NCI-H128 (cell line): Measurements from ENCODE around the gene RHEBL1.

Experiments used
- DNase-seq: peaks from one replicate; lab custom pipeline; 2025; ENCODE audit not compliant: unreplicated experiment; lab: John Stamatoyannopoulos, UW

RHEBL1 gene, protein sequence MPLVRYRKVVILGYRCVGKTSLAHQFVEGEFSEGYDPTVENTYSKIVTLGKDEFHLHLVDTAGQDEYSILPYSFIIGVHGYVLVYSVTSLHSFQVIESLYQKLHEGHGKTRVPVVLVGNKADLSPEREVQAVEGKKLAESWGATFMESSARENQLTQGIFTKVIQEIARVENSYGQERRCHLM

DNA sequence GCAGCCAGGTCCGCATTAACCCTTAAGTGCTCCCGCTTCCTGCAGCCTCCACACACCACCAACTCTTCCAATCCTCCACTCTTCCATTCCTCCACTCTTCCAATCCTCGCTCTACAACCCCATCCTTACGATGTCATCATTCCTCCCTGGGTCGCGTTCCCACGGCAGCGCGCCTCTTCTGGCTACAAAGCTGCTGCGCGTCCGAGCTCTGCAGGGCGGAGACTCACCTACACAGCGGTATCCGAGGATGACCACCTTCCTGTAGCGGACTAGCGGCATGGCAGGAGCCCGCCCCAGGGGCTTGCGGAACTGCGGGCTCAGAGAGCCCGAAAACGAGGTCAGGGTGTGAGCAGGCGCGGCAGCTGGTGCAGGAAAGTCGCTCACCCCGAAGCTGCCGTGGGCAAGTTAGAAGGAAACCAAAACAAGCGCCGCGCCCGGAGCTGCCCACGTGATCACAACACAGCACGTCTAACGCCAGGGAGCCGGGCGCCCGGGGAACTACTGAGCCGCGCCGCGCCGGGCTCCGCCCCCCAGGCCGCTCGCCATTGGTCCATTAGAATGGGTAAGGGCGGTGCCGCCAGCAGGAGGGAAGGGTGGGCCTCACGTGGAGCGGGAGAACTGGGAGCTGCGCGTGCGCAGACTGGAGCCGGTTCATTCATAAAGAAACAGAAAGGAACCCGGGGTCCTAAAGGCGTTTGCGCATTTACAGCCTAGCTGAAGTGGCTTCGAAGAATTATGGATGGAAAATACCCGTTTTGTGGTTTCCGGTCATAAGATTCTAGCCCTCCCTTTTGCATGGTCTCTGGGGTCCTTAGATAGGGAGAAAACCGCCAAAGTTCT is at the start of gene RHEBL1:
Gene RHEBL1 (minus strand): TSS at position 473 of the 840 bp plus-strand sequence. CDS start 194 bp downstream, at position 279.
- peak; percentile 94 for DNase-seq

- no peak for DNase-seq
Measured at GRCh38 chr12:49111206-49111605, 41.4 kb upstream of the RHEBL1 start.

DNA sequence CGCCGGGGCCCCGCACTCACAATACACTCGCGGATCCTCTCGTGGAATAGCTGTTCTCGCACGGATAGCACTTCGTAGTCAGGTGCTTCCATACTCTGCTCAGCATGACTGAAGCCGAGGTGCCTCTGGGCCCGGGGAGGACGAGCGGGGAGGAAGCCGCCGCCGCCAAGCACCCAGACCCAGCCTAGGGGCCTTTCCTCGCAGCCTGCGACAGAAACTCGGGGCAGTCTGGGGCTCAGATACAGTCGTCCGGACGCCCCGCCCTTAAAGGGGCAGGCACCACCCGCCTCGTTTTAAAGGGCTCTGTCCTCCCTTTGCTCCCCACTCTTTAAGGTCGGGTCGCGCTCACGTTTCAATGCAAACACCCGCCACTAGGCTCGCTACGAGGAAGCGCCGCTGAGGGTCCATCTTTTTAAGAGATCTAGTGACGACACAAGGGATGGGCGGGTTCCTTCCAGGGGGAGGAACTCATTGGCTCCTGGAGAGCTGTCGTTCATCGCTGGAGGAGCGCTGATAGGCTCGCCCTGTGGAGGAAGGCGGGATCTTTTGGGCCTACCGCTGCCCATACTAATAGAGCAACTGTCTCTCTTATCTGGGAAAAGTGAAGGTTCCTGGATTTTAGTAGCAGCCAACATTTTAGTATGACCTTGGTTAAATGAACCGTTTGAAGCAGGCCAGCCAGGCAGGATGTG is 40.8 kb upstream of the RHEBL1 start, which contains the start of gene LMBR1L:
Gene LMBR1L (minus strand): TSS at position 384 of the 692 bp plus-strand sequence. CDS start 292 bp downstream, at position 92.
- peak; percentile 99 for DNase-seq

- DNase-seq = no peak
Measured at GRCh38 chr12:49109641-49110463, 40.1 kb upstream of the RHEBL1 start.

- no peak for DNase-seq
Measured at GRCh38 chr12:49108958-49109404, 39.2 kb upstream of the RHEBL1 start.

GRCh38 chr12:49105504-49106084 is 35.8 kb upstream of the RHEBL1 start:
- DNase-seq = no peak

DNA sequence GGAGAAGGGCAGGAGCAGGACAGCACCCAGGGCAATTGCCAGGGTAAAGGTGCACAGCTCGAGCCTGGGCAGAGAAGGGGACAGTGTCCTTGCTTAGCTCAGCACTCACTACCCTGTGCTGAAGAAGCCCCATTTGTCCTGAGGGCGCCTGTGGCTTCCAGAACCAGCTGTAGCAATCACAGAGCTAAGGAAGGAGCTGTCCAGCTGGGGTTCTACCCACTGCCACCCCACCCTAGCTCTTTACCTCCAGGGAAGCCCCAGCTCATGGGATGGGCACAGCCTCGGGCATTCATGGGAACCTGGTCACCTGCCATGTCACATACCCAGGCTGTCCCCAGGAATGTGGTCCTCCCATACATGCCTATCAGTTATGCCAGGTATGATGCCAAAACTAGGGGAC is 35.0 kb upstream of the RHEBL1 start:
- no peak for DNase-seq

GRCh38 chr12:49100380-49100779 is 30.6 kb upstream of the RHEBL1 start:
- DNase-seq = no peak

DNA sequence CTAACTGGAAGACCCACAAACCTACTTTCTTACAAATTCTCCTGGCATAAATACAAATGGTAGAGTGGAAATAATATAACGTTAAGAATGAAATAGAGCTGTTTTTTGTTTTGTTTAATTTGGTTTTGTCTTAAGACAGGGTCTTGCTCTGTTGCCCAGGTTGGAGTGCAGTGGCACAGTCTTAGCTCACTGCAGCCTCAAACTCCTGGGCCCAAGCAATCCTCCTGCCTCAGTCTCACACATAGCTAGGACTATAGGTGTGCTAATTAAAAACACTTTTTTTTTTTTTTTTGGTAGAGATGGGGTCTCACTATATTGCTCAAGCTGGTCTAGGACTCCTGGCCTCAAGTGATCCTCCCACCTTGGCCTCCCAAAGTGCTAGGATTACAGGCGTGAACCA is 28.9 kb upstream of the RHEBL1 start:
- DNase-seq = no peak

- peak; percentile 11 for DNase-seq
Measured at GRCh38 chr12:49098035-49098451, 28.3 kb upstream of the RHEBL1 start.

GRCh38 chr12:49097381-49097780 is 27.6 kb upstream of the RHEBL1 start:
- DNase-seq = no peak

DNA sequence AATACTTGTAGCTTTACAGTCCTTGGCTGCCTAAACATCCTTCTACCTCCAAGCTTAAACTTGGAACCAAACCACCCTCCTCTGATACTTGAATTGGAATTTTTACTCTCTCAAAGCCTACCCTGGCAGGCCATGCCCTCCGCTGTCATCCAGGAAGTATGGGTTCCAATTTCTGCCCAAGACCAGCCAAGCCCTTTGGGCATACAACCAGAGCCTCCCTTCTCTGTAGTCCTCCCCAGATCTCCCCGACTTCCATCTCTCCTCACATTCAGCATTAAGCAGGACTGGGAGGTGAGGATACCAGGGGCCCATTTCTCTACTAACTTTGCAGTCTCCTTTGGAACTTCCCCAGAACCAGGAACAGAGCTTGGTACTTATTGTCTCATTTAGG is 25.2 kb upstream of the RHEBL1 start:
- no peak for DNase-seq

- DNase-seq = peak; percentile 51
Measured at GRCh38 chr12:49094160-49094974, 24.6 kb upstream of the RHEBL1 start, which contains the start of gene DHH. DHH (minus strand) TSS chr12:49094801; CDS start chr12:49094512, 289 bp downstream.

DNA sequence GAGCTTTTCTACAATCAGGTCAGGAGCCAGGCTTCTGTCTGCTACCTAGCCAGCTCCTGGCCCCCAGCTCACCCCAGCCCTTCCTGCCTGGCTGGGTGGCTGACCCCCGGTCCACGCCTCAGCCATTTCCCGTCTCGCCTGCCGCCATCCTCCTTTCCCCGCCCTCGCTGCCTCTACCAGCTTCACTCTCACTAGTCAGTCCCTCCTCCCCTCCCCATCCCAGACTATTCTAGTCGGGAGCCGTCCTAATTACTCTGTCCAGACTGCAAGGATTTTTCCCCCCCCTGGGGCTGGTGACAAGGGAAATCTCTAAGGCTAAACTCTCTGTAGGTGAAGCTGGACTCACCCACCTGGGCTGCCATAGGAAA is 24.0 kb upstream of the RHEBL1 start:
- no peak for DNase-seq

DNA sequence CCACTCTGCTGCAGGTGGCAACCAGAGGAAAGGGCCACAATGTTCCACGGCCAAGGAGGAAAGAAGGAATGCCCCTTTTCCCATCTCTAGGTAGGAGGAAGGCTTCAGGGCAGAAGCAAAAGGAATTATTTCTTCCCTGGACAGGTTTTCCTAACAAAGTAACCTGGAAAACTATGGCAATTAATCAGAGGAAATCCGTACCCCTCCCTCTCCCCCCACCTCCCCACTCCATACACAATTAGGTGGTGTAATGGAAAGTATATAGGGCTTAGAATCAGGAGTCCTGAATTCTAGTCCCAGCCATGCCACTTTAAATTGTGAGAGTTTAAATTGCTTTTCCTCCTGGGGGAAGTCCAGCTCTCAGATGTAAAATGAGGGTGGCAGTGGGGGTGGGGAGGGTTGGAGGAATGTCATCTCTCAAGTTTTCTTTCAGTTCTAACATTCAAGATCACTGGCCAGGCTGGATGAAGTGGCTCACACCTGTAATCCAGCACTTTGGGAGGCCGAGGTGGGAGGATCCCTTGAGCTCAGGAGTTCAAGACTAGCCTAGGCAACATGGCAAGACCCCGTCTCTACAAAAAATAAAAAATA is 23.1 kb upstream of the RHEBL1 start:
- no peak for DNase-seq

DNA sequence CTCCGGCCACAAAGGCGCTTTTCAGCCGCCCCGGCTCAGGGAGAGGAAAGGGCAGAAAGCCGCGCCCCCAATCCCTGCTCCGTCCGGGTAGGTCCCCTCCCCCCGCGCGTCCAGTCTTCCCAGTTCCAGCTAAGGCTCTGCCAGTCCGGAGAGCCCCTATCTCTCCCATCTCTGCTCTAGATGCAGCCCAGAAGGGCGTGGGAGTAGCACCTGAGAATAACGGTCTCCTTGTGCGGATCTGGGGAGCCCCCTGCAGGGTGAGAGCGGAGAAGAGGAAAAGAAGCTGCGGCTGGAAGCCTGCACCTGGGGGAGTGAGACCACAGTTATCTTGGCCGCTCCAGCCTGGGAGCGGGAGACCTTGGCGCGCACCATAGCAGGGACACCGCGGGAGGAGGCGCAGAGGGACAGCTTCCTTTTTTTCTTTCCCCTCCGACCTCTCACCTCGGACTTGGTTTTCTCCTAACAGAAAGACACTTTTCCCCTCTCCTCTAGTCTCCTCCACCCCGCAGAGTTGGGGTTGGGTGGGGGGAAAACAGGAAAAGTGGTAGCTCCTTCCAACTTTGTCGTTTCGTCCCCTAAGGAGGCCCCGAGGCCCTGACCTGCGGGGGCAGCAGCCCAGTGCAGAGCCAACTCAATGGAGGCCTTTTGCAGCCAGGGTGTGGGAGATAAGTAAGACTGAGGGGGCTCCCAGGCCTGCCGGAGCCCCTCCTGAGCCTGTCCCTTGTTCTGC is 22.5 kb upstream of the RHEBL1 start:
- no peak for DNase-seq

- DNase-seq = no peak
Measured at GRCh38 chr12:49091836-49092085, 22.0 kb upstream of the RHEBL1 start.

DNA sequence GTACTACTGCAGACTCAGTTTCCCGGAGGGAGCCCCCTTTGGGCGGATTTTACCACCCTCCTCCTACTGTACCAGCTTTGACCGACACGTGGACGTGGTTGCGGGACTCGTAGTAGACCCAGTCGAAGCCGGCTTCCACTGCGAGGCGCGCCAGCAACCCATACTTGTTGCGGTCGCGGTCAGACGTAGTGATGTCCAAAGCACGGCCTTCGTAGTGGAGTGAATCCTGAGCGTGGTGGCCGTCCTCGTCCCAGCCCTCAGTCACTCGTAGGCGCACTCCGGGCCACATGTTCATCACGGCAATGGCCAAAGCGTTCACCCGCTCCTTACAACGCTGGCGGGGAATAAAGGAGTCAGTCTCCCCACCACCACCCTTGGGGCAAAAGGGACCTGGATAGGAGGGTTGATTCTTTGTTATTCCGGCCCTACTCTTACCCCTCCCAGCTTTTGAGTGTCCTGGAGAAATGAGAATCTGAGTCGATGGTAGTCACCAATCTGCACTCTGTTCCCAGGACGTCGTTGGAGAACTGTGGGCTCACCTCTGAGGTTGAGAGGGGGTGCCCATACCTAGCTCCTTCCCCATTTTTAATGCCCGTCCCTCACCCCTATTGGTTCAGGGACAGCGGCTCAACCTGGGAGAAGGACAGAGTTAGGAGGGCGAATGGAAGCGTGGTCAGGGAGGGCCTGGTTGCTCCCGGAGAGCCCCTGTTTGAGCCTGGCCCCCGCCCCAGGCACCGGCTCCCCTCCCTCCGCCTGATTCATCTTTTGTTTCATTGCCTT is 21.5 kb upstream of the RHEBL1 start:
- DNase-seq = no peak
